ENCODE results near the gene ELMO2.
A peak's percentile ranks its signal among the peaks of the same experiment; 100 is the strongest.

The ELMO2 gene

DNA sequence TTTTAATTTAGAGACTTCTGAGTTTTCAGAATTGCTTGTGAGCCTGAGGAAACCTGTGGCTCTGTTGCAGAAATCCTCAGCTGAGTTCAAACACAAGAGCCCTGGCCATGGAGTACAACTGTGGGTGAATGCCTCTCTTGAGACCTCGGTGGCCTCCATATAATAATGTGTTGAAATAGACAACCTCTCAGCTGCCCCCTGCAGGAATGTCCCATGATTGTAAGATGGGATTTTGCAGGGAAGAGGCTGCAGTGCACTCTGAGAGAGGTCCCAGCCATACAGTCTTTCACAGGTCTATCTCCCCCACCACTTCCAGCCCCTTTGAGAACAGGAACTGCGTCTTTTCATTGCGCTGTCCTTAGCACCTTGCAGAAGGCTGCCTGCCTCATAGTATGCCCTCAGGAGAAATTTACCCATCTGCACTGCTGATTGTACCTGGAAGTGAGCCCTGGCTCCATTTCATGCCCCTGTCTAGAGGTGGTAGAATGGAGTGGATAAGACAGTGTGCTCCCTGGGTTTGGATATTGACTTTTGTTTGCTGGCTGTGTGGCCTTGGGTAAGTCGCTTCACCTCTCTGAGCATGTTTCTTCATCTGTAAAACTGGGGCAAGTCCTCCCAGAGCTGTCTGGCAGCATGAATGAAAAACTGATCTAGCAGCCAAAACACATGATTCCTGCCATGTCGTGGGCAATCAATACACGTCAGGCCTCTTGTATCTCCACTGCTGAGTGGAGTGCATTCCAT, 81.3 kb downstream of the ELMO2 start:
- TF ChIP-seq EZH2phosphoT487 (IDR thresholded peaks at IDR 0.05; ENCODE audit: low read length) (no peak), EZH2 (optimal IDR thresholded peaks at IDR 0.05; ENCODE audit: low read depth, low read length) (no peak)
- TF ChIP-seq, protein P1, sequence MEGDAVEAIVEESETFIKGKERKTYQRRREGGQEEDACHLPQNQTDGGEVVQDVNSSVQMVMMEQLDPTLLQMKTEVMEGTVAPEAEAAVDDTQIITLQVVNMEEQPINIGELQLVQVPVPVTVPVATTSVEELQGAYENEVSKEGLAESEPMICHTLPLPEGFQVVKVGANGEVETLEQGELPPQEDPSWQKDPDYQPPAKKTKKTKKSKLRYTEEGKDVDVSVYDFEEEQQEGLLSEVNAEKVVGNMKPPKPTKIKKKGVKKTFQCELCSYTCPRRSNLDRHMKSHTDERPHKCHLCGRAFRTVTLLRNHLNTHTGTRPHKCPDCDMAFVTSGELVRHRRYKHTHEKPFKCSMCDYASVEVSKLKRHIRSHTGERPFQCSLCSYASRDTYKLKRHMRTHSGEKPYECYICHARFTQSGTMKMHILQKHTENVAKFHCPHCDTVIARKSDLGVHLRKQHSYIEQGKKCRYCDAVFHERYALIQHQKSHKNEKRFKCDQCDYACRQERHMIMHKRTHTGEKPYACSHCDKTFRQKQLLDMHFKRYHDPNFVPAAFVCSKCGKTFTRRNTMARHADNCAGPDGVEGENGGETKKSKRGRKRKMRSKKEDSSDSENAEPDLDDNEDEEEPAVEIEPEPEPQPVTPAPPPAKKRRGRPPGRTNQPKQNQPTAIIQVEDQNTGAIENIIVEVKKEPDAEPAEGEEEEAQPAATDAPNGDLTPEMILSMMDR (IDR thresholded peaks at IDR 0.05; ENCODE audit: low read length): peak; percentile 33
- H3K9me3 ChIP-seq (replicated peaks; ENCODE audit: insufficient read depth, low read length): no peaks in the 10 kb centered on the region
- no peaks in the 10 kb centered on the region for H3K4me1 ChIP-seq (ENCODE audit: low read length)
- no peak overlapping the region for H3K4me2 ChIP-seq (ENCODE audit: low read depth, low read length)
- H3K27me3 ChIP-seq (replicated peaks; ENCODE audit: insufficient read depth, low read length): peaks cover 94% of the 10 kb centered on the region
- no peak for DNase-seq
- H4K20me1 ChIP-seq (ENCODE audit: insufficient read depth, low read length): no peaks in the 10 kb centered on the region
- H2AFZ ChIP-seq (ENCODE audit: low read length): no peak overlapping the region
- H3K9me2 ChIP-seq (replicated peaks; ENCODE audit: insufficient read depth, low read length): no peaks in the 10 kb centered on the region
- H3K27ac ChIP-seq (ENCODE audit: low read length): no peak overlapping the region
- H3F3A ChIP-seq (ENCODE audit: insufficient read depth, low read length): no peaks in the 10 kb centered on the region
- H3K4me3 ChIP-seq (ENCODE audit: low read length): no peak overlapping the region
- H3K79me2 ChIP-seq (ENCODE audit: low read length): no peaks in the 10 kb centered on the region
- H3K9ac ChIP-seq (ENCODE audit: low read length): no peak overlapping the region
- no peaks in the 10 kb centered on the region for H3K36me3 ChIP-seq (replicated peaks; ENCODE audit: insufficient read depth, low read length)

DNA sequence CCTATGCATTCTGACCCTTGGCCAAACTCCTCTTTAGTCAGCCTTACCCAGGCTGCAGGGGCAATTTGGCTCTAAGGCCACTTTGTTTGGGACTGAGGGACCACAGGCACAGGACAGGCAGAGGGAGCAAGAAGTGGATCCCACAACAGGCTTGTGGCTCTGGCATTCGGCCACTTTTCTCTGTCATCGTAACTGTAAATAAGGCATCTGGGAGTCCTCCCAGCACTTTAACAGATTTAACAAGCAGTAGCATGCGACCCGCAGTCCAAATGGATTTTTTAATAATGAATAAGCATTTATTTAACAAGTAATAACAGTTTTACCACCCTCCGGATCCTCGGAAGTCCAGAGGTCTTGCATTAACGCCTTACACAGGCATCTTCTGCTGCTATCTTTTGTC, 82.0 kb downstream of the ELMO2 start:
- DNase-seq: no peak
- Histone ChIP-seq H3K27ac (ENCODE audit: low read length) (no peak overlapping the region), H3K79me2 (ENCODE audit: low read length) (no peaks in the 10 kb centered on the region), H2AFZ (ENCODE audit: low read length) (no peak overlapping the region), H3K9ac (ENCODE audit: low read length) (no peak overlapping the region), H3K9me2 (replicated peaks; ENCODE audit: insufficient read depth, low read length) (no peaks in the 10 kb centered on the region), H3F3A (ENCODE audit: insufficient read depth, low read length) (no peaks in the 10 kb centered on the region), H3K4me2 (ENCODE audit: low read depth, low read length) (no peak overlapping the region), H3K4me3 (ENCODE audit: low read length) (no peak overlapping the region), H3K27me3 (replicated peaks; ENCODE audit: insufficient read depth, low read length) (peaks cover 94% of the 10 kb centered on the region), H3K9me3 (replicated peaks; ENCODE audit: insufficient read depth, low read length) (no peaks in the 10 kb centered on the region), H3K4me1 (ENCODE audit: low read length) (no peaks in the 10 kb centered on the region), H3K36me3 (replicated peaks; ENCODE audit: insufficient read depth, low read length) (no peaks in the 10 kb centered on the region), H4K20me1 (ENCODE audit: insufficient read depth, low read length) (no peaks in the 10 kb centered on the region)
- no peak for TF ChIP-seq EZH2phosphoT487 (IDR thresholded peaks at IDR 0.05; ENCODE audit: low read length)
- TF ChIP-seq, protein P1 (IDR thresholded peaks at IDR 0.05; ENCODE audit: low read length): no peak
- TF ChIP-seq EZH2 (optimal IDR thresholded peaks at IDR 0.05; ENCODE audit: low read depth, low read length): no peak

DNA sequence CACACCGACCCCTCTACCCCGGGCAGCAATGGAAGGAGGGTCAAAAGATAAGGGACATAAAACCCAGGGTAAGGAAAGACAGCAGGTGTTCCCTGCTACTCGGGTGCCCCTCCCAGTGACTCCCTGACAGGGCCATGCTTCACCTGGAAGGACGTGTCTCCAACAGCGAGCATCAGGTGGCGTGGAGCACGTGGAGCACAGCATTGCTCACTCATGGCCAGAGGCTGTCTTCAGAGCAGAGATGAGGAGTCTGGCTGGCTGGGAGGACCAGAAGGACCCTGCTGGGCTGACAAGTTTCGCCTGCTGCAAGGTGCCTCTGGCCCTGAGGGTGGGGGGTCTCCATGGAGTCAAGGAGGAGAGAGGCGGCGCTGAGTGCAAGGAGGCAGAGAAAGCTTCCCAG, 82.9 kb downstream of the ELMO2 start:
- H3K36me3 ChIP-seq (replicated peaks; ENCODE audit: insufficient read depth, low read length): no peaks in the 10 kb centered on the region
- H3F3A ChIP-seq (ENCODE audit: insufficient read depth, low read length): no peaks in the 10 kb centered on the region
- H3K4me2 ChIP-seq (ENCODE audit: low read depth, low read length): no peak overlapping the region
- DNase-seq: no peak
- peaks cover 94% of the 10 kb centered on the region for H3K27me3 ChIP-seq (replicated peaks; ENCODE audit: insufficient read depth, low read length)
- no peaks in the 10 kb centered on the region for H3K9me2 ChIP-seq (replicated peaks; ENCODE audit: insufficient read depth, low read length)
- no peak overlapping the region for H3K27ac ChIP-seq (ENCODE audit: low read length)
- H3K9ac ChIP-seq (ENCODE audit: low read length): no peak overlapping the region
- H3K79me2 ChIP-seq (ENCODE audit: low read length): no peaks in the 10 kb centered on the region
- H2AFZ ChIP-seq (ENCODE audit: low read length): no peak overlapping the region
- H3K4me1 ChIP-seq (ENCODE audit: low read length): no peaks in the 10 kb centered on the region
- TF ChIP-seq EZH2 (optimal IDR thresholded peaks at IDR 0.05; ENCODE audit: low read depth, low read length): no peak
- TF ChIP-seq, protein P1 (IDR thresholded peaks at IDR 0.05; ENCODE audit: low read length): no peak
- TF ChIP-seq EZH2phosphoT487 (IDR thresholded peaks at IDR 0.05; ENCODE audit: low read length): no peak
- no peaks in the 10 kb centered on the region for H3K9me3 ChIP-seq (replicated peaks; ENCODE audit: insufficient read depth, low read length)
- H4K20me1 ChIP-seq (ENCODE audit: insufficient read depth, low read length): no peaks in the 10 kb centered on the region
- H3K4me3 ChIP-seq (ENCODE audit: low read length): no peak overlapping the region
